Measurements from ENCODE around the gene KRTAP10-7. TPM values are rescaled to one million over a fixed set of nuclear protein-coding genes. Genes with fewer than 3 reads are reported as not detected.

KRTAP10-7 gene
- total and polyA plus RNA-seq, 2 experiments from 2014 or later = not detected

DNA sequence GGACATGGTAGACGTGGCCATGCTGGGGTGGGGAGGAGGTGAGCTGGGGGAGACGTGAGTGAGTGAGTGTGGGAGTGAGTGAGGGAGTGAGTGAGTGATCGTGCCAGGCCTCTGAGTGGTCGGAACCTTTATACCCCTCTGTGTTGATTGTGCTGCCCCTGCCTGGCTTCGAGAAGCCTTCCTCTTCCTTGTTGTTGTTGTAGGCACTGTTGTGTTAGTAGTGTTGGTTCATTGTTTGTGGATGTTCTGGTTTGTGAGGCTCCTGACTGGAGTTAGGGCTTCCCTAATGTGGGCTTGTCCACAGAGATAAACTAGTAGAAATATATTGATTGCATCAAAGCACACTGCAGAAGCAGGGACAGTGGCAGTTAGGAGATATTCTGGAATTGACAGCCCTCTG lies 41.7 kb upstream of the KRTAP10-7 start, which contains the start of gene KRTAP10-3:
KRTAP10-3 (minus strand) TSS at position 101 of the 400 bp plus-strand sequence; CDS start at position 21, 80 bp downstream.
- 39 to 50% methylated on average over 5 of the region's 5 CpGs for WGBS, 2 experiments (ENCODE audit: low coverage in 1 of 2, low lambda C conversion rate in 2 of 2, missing lambda C conversion rate in 2 of 2)
- no peak within 1 kb of the TSS for H3K4me2 ChIP-seq (ENCODE audit: unreplicated experiment)
- no peak within 1 kb of the TSS for H3K27ac ChIP-seq
- H3K9me2 ChIP-seq (ENCODE audit: insufficient read depth) = no peaks in the 10 kb centered on the region
- H2AFZ ChIP-seq = no peak within 1 kb of the TSS
- in situ Hi-C loops (cut with MboI) = no loop called here
- H3K27me3 ChIP-seq (replicated peaks; ENCODE audit: insufficient read depth) = peaks cover 27% of the 10 kb centered on the region
- H3K4me1 ChIP-seq (ENCODE audit: insufficient read depth) = no peaks in the 10 kb centered on the region
- H3K36me3 ChIP-seq (ENCODE audit: low read depth) = no peaks in the 10 kb centered on the region
- TF ChIP-seq EZH2 (IDR thresholded peaks at IDR 0.05; ENCODE audit: insufficient read depth, poor library complexity, severe bottlenecking) (no peak), EZH2phosphoT487 (IDR thresholded peaks at IDR 0.05; ENCODE audit: insufficient read depth, low read depth) (no peak)
- no peak within 1 kb of the TSS for H3K4me3 ChIP-seq
- no peaks in the 10 kb centered on the region for H4K20me1 ChIP-seq (ENCODE audit: insufficient read depth)
- no peaks in the 10 kb centered on the region for H3K9me3 ChIP-seq (ENCODE audit: low read depth)
- DNase-seq = no peak
- H3K9ac ChIP-seq = no peak within 1 kb of the TSS
- no peaks in the 10 kb centered on the region for H3K79me2 ChIP-seq (ENCODE audit: insufficient read depth)
- H3F3A ChIP-seq (ENCODE audit: insufficient read depth) = no peaks in the 10 kb centered on the region

GRCh38 chr21:44564099-44564498 lies 36.3 kb upstream of the KRTAP10-7 start:
- no peak overlapping the region for H2AFZ ChIP-seq
- no peak overlapping the region for H3K9ac ChIP-seq
- H4K20me1 ChIP-seq (ENCODE audit: insufficient read depth) = no peaks in the 10 kb centered on the region
- peaks cover 9% of the 10 kb centered on the region; the same call in 1 of the 2 replicates for H3K27me3 ChIP-seq (replicated peaks; ENCODE audit: insufficient read depth)
- no peaks in the 10 kb centered on the region for H3K9me2 ChIP-seq (ENCODE audit: insufficient read depth)
- H3K4me2 ChIP-seq (ENCODE audit: unreplicated experiment) = no peak overlapping the region
- H3K27ac ChIP-seq = no peak overlapping the region
- no peaks in the 10 kb centered on the region for H3K4me1 ChIP-seq (ENCODE audit: insufficient read depth)
- in situ Hi-C loops (cut with MboI) = no loop called here
- H3K36me3 ChIP-seq (ENCODE audit: low read depth) = no peaks in the 10 kb centered on the region
- DNase-seq = no peak
- TF ChIP-seq EZH2phosphoT487 (IDR thresholded peaks at IDR 0.05; ENCODE audit: insufficient read depth, low read depth) (no peak), EZH2 (IDR thresholded peaks at IDR 0.05; ENCODE audit: insufficient read depth, poor library complexity, severe bottlenecking) (no peak)
- WGBS, 2 experiments (ENCODE audit: low coverage in 1 of 2, low lambda C conversion rate in 2 of 2, missing lambda C conversion rate in 2 of 2) = 47 to 54% methylated on average over 1 of the region's 1 CpG
- no peaks in the 10 kb centered on the region for H3K9me3 ChIP-seq (ENCODE audit: low read depth)
- H3F3A ChIP-seq (ENCODE audit: insufficient read depth) = no peaks in the 10 kb centered on the region
- no peaks in the 10 kb centered on the region for H3K79me2 ChIP-seq (ENCODE audit: insufficient read depth)
- H3K4me3 ChIP-seq = no peak overlapping the region

DNA sequence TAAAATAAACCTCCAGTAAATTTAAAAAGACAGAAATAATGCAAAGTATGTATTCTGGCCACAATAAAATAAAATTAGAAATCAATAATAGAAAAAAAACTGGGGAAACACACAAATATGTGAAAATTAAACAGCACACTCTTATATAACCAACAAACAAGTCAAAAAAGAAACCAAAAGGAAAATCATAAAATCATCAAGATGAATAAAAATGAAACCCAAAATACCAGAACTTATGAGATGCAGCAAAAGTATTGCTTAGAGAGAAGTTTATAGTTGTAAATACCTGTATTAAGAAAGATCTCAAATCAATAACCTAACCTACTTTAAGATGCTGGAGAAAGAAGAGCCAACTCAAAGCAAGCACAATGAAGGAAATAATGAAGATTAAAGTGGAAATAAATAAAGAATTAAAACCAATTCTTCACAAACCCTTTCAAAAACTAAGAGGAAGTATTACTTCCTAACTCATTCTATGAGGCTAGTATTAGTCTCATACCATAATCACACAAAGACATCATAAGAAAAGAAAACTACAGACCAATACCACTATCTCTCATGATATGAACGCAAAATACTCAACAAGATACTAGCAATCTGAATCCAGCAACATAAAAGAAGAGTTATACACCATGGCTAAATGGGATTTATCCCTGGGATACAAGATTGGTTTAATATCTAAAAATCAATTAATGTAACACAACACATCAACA lies 35.4 kb upstream of the KRTAP10-7 start:
- no peak overlapping the region for H3K4me3 ChIP-seq
- no peak overlapping the region for H3K4me2 ChIP-seq (ENCODE audit: unreplicated experiment)
- no peaks in the 10 kb centered on the region for H3F3A ChIP-seq (ENCODE audit: insufficient read depth)
- H2AFZ ChIP-seq = no peak overlapping the region
- TF ChIP-seq EZH2phosphoT487 (IDR thresholded peaks at IDR 0.05; ENCODE audit: insufficient read depth, low read depth) (no peak), EZH2 (IDR thresholded peaks at IDR 0.05; ENCODE audit: insufficient read depth, poor library complexity, severe bottlenecking) (no peak)
- no peaks in the 10 kb centered on the region for H4K20me1 ChIP-seq (ENCODE audit: insufficient read depth)
- H3K9me3 ChIP-seq (ENCODE audit: low read depth) = no peaks in the 10 kb centered on the region
- no peak for DNase-seq
- no peaks in the 10 kb centered on the region for H3K4me1 ChIP-seq (ENCODE audit: insufficient read depth)
- 0% methylated on average over 1 of the region's 1 CpG for WGBS, 2 experiments (ENCODE audit: low coverage in 1 of 2, low lambda C conversion rate in 2 of 2, missing lambda C conversion rate in 2 of 2)
- H3K27me3 ChIP-seq (replicated peaks; ENCODE audit: insufficient read depth) = peaks cover 9% of the 10 kb centered on the region; the same call in 1 of the 2 replicates
- no peaks in the 10 kb centered on the region for H3K36me3 ChIP-seq (ENCODE audit: low read depth)
- H3K9me2 ChIP-seq (ENCODE audit: insufficient read depth) = no peaks in the 10 kb centered on the region
- no peak overlapping the region for H3K9ac ChIP-seq
- in situ Hi-C loops (cut with MboI) = no loop called here
- no peak overlapping the region for H3K27ac ChIP-seq
- no peaks in the 10 kb centered on the region for H3K79me2 ChIP-seq (ENCODE audit: insufficient read depth)

DNA sequence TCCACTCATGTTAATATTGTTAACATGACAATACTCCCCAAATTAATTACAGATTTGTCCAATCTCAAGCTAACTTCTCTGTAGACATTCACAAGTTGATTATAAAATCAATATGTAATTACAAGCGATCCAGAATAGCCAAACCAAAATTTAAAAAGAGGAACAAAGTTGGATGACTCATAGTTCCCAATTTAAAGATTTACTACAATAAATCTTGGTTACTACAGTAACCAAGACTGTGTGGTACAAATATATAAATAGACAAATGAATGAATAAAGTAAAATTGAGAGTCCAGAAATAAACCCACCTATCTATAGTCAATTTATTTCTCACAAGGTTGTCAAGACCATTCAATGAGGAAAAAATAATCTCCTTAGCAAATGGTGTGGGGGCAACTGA lies 34.0 kb upstream of the KRTAP10-7 start:
- DNase-seq = no peak
- Histone ChIP-seq H3K9me3 (ENCODE audit: low read depth) (no peaks in the 10 kb centered on the region), H3K4me1 (ENCODE audit: insufficient read depth) (no peaks in the 10 kb centered on the region), H3F3A (ENCODE audit: insufficient read depth) (no peaks in the 10 kb centered on the region), H3K27me3 (replicated peaks; ENCODE audit: insufficient read depth) (peaks cover 9% of the 10 kb centered on the region; the same call in 1 of the 2 replicates), H4K20me1 (ENCODE audit: insufficient read depth) (no peaks in the 10 kb centered on the region), H3K79me2 (ENCODE audit: insufficient read depth) (no peaks in the 10 kb centered on the region), H3K9ac (no peak overlapping the region), H3K36me3 (ENCODE audit: low read depth) (no peaks in the 10 kb centered on the region), H2AFZ (no peak overlapping the region), H3K4me3 (no peak overlapping the region), H3K4me2 (ENCODE audit: unreplicated experiment) (no peak overlapping the region), H3K9me2 (ENCODE audit: insufficient read depth) (no peaks in the 10 kb centered on the region), H3K27ac (no peak overlapping the region)
- TF ChIP-seq EZH2 (IDR thresholded peaks at IDR 0.05; ENCODE audit: insufficient read depth, poor library complexity, severe bottlenecking) (no peak), EZH2phosphoT487 (IDR thresholded peaks at IDR 0.05; ENCODE audit: insufficient read depth, low read depth) (no peak)
- WGBS, 2 experiments (ENCODE audit: low coverage in 1 of 2, low lambda C conversion rate in 2 of 2, missing lambda C conversion rate in 2 of 2) = 0 to 3% methylated on average over 1 of the region's 1 CpG
- in situ Hi-C loops (cut with MboI) = no loop called here

All from GM23248 (cell line).